Trophoblast cell (in vitro differentiated cells and primary cell): ENCODE measurements around the gene IQSEC3.
"Not testable (repeated sequence)": the region's sequence is repeated elsewhere in the genome, so short reads cannot be mapped to it uniquely, and the experiment has no call there.

ENCODE experiments used
- DNase-seq, 2 donors: peaks; one replicate each; pipeline ENCODE4 v3.0.0-alpha.2; 2016
- H2AFZ ChIP-seq: 2 replicates; pipeline ENCODE4 v1.6.1; 2013; ENCODE audit warnings: low read length, moderate library complexity, mild to moderate bottlenecking; ENCODE audit not compliant: insufficient read depth, poor library complexity
- H2AK5ac ChIP-seq: 2 replicates; pipeline ENCODE4 v1.6.1; 2013; ENCODE audit warnings: mild to moderate bottlenecking, low read length
- H2BK120ac ChIP-seq: 2 replicates; pipeline ENCODE4 v1.6.1; 2013; ENCODE audit warnings: low read length, mild to moderate bottlenecking, moderate library complexity; ENCODE audit not compliant: insufficient read depth, poor library complexity
- H2BK12ac ChIP-seq: 2 replicates; pipeline ENCODE4 v1.6.1; 2013; ENCODE audit warnings: mild to moderate bottlenecking, low read length, moderate library complexity
- H2BK5ac ChIP-seq: 2 replicates; pipeline ENCODE4 v1.6.1; 2013; ENCODE audit warnings: low read length, low read depth, moderate library complexity, mild to moderate bottlenecking; ENCODE audit not compliant: poor library complexity
- H3K14ac ChIP-seq: 2 replicates; pipeline ENCODE4 v1.6.1; 2013; ENCODE audit warnings: mild to moderate bottlenecking, low read length
- H3K18ac ChIP-seq: 2 replicates; pipeline ENCODE4 v1.6.1; 2013; ENCODE audit warnings: mild to moderate bottlenecking, low read length
- H3K23ac ChIP-seq: 2 replicates; pipeline ENCODE4 v1.6.1; 2013; ENCODE audit warnings: low read length
- H3K27ac ChIP-seq: 2 replicates; pipeline ENCODE4 v1.5.1; 2013; ENCODE audit warnings: low read depth, mild to moderate bottlenecking, inconsistent platforms, low read length, moderate library complexity
- H3K27me3 ChIP-seq: 2 replicates; pipeline ENCODE4 v1.6.1; 2013; ENCODE audit warnings: inconsistent platforms, mild to moderate bottlenecking, low read length, moderate library complexity; ENCODE audit not compliant: insufficient read depth
- H3K36me3 ChIP-seq, 2 experiments: 1 replicate in 1 of 2; 2 replicates in 1 of 2; pipeline ENCODE4 v1.6.1; 2013; ENCODE audit warnings: low read length in 2 of 2, mild to moderate bottlenecking in 2 of 2, moderate library complexity in 1 of 2; ENCODE audit not compliant: insufficient read depth in 2 of 2, control insufficient read depth in 1 of 2
- H3K4ac ChIP-seq: 2 replicates; pipeline ENCODE4 v1.6.1; 2013; ENCODE audit warnings: low read depth, mild to moderate bottlenecking, low read length, moderate library complexity
- H3K4me1 ChIP-seq, 2 experiments: 1 replicate in 1 of 2; 2 replicates in 1 of 2; pipeline ENCODE4 v1.6.1; 2013; ENCODE audit warnings: low read length in 2 of 2, mild to moderate bottlenecking in 2 of 2, moderate library complexity in 1 of 2; ENCODE audit not compliant: insufficient read depth in 2 of 2, control insufficient read depth in 1 of 2
- H3K4me2 ChIP-seq: 2 replicates; pipeline ENCODE4 v1.6.1; 2013; ENCODE audit warnings: inconsistent platforms, mild to moderate bottlenecking, low read length, moderate library complexity
- H3K4me3 ChIP-seq: 2 replicates; pipeline ENCODE4 v1.5.1; 2013; ENCODE audit warnings: mild to moderate bottlenecking, low read depth, low read length, inconsistent platforms
- H3K79me1 ChIP-seq: one replicate; pipeline ENCODE4 v1.6.1; 2013; ENCODE audit warnings: low read length
- H3K79me2 ChIP-seq: 2 replicates; pipeline ENCODE4 v1.6.1; 2013; ENCODE audit warnings: low read length, mild to moderate bottlenecking; ENCODE audit not compliant: control insufficient read depth, insufficient read depth, poor library complexity
- H3K9ac ChIP-seq: 2 replicates; pipeline ENCODE4 v1.6.1; 2013; ENCODE audit warnings: mild to moderate bottlenecking, low read length
- H3K9me3 ChIP-seq: 2 replicates; pipeline ENCODE4 v1.6.1; 2013; ENCODE audit warnings: low read depth, mild to moderate bottlenecking, control low read depth, inconsistent platforms, low read length; ENCODE audit not compliant: insufficient read depth
- H4K12ac ChIP-seq: 2 replicates; pipeline ENCODE4 v1.6.1; 2013; ENCODE audit warnings: low read depth, mild to moderate bottlenecking, low read length, moderate library complexity
- H4K8ac ChIP-seq: 2 replicates; pipeline ENCODE4 v1.6.1; 2013; ENCODE audit warnings: low read depth, mild to moderate bottlenecking, low read length, moderate library complexity
- H4K91ac ChIP-seq: one replicate; pipeline ENCODE4 v1.6.1; 2013; ENCODE audit warnings: low read depth, mild to moderate bottlenecking, low read length, moderate library complexity
- WGBS: extraction: QIAGEN DNeasy Blood & Tissue Kit; methylation state at CpG from one replicate; pipeline ENCODE4 v1.1.7; 2013; ENCODE audit warnings: missing lambda C conversion rate; ENCODE audit not compliant: insufficient read length, insufficient coverage; ENCODE audit errors: extremely low coverage; 5-methylcytosine and 5-hydroxymethylcytosine counted together

Gene IQSEC3

DNA sequence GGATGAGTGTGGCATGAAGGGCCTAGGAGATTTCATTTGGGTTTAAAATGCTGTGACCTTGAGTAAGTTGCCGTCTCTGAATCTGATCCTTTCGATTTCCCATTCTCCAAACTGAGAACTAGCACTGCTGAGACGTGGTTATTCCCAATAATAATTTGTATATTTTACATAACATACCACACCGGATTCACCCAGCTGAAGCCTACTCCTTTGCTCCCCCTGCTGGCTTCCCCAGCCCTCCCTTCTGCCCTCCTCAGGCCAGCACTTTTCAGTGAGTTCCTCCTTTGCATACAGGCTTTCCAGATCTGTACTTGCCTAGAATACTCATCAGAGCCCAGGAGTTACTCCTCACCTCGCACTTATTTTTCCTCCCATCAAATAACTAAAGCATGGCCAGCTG, 38.7 kb upstream of the IQSEC3 start:
- H3K18ac ChIP-seq, H4K8ac ChIP-seq, H3K36me3 ChIP-seq, H3K79me2 ChIP-seq, H2BK120ac ChIP-seq, DNase-seq, H3K9me3 ChIP-seq, H2BK12ac ChIP-seq, H3K14ac ChIP-seq, H3K4me2 ChIP-seq, H3K9ac ChIP-seq, H3K4me3 ChIP-seq, H3K27me3 ChIP-seq, H3K4me1 ChIP-seq, H3K27ac ChIP-seq, H2BK5ac ChIP-seq, H3K23ac ChIP-seq, H4K12ac ChIP-seq, H2AFZ ChIP-seq, H3K79me1 ChIP-seq, H2AK5ac ChIP-seq, H3K4ac ChIP-seq, H4K91ac ChIP-seq: not testable (repeated sequence)
- no CpG with 5 or more reads among the region's 5 CpGs for WGBS

DNA sequence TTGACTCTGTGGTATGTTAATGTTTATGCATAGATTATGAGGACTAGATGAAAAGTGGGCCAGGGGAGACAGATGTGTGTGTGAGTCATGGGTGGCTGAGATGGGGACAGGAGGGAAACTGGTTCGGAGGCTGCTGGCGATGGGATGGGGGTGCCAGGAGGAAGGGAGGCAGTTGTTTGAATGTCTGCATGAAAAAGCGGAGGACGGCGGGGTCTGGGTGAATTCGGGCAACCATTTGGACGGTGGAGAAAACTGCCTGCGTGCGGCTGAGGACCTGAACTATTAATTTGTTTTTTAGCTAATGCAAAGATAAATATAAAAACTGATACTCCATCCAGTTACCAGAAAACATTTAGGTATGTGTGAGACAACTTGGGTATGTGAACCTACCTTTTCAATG, 27.8 kb upstream of the IQSEC3 start:
- WGBS, result no CpG with 5 or more reads among the region's 9 CpGs
- H3K9me3 ChIP-seq, DNase-seq, H3K9ac ChIP-seq, H2BK120ac ChIP-seq, H2AFZ ChIP-seq, H4K8ac ChIP-seq, H3K18ac ChIP-seq, H3K27me3 ChIP-seq, H3K23ac ChIP-seq, H3K4ac ChIP-seq, H3K36me3 ChIP-seq, H3K14ac ChIP-seq, H2BK5ac ChIP-seq, H3K4me2 ChIP-seq, H3K79me1 ChIP-seq, H3K79me2 ChIP-seq, H4K12ac ChIP-seq, H3K27ac ChIP-seq, H2AK5ac ChIP-seq, H3K4me3 ChIP-seq, H4K91ac ChIP-seq, H3K4me1 ChIP-seq, H2BK12ac ChIP-seq: not testable (repeated sequence)

DNA sequence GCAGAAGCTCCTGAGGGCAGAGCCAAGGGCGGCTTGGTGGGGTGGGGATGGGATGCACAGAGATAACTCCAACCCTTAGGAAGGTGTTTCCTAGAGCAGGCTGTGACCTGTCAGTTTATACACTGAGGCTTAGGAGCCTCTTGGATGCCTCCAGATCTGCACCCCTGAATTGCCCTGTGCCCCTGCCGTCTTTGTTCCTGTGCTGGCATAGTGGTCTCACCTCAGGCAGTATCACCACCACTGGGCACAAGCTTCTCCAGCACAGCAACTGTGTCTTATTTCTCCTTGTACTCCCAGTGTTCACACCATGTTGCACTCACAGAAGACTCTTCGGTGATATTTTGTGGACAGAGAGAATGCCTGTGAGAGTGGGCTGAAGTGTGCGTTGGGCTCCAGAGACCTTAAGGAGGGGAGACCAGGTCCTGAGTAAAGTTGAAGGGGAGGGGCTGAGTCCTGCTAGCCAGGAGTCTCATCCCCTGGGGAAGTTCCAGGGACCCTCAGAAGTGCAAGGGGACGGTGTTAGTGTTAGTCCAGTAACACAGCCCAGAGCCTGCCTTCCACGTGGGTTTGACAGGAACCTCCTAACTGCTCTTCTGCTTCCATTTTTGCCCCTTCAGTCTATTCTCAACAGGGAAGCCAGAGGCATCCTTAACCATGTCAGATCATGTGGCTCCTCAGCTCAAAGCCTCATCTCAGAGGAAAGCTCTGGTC, 26.9 kb upstream of the IQSEC3 start:
- H2AFZ ChIP-seq, H2BK120ac ChIP-seq, H3K9me3 ChIP-seq, H2BK12ac ChIP-seq, H3K4ac ChIP-seq, H4K91ac ChIP-seq, H3K4me3 ChIP-seq, H2AK5ac ChIP-seq, H3K9ac ChIP-seq, H3K23ac ChIP-seq, H3K4me1 ChIP-seq, H3K4me2 ChIP-seq, DNase-seq, H3K79me1 ChIP-seq, H3K27ac ChIP-seq, H3K79me2 ChIP-seq, H3K18ac ChIP-seq, H3K14ac ChIP-seq, H4K8ac ChIP-seq, H2BK5ac ChIP-seq, H4K12ac ChIP-seq, H3K27me3 ChIP-seq, H3K36me3 ChIP-seq: not testable (repeated sequence)
- whole genome bisulfite sequencing, result no CpG with 5 or more reads among the region's 6 CpGs

DNA sequence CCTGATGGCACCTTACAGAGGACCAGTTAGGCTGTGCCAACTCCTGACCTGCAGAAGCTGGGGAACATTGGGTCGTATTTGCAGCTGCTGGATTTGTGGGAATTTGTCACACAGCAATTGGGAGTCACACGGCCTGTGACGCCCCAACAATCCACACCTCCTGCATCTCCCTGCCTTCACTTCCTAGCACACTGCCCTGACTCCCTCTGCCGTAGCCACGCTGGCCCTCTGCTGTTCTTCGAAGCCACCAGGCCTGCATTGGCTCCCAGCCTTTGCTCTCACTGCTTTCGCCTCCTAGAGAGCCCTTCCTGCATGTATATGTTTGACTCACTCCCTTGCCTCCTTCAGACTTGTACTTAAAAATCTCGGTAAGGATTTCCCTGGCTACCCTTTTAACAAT, 22.2 kb upstream of the IQSEC3 start:
- H3K14ac ChIP-seq, H3K18ac ChIP-seq, H3K4ac ChIP-seq, H2AK5ac ChIP-seq, H3K9ac ChIP-seq, H3K27ac ChIP-seq, H2BK12ac ChIP-seq, H3K36me3 ChIP-seq, H3K4me3 ChIP-seq, H2BK120ac ChIP-seq, H3K9me3 ChIP-seq, H3K4me2 ChIP-seq, H3K23ac ChIP-seq, H4K12ac ChIP-seq, H4K91ac ChIP-seq, H4K8ac ChIP-seq, H2AFZ ChIP-seq, DNase-seq, H3K4me1 ChIP-seq, H3K79me1 ChIP-seq, H3K79me2 ChIP-seq, H3K27me3 ChIP-seq, H2BK5ac ChIP-seq: not testable (repeated sequence)
- no CpG with 5 or more reads among the region's 8 CpGs for WGBS
